GM19023 (cell line): ENCODE results near the gene CHTF18.
"Not testable (repeated sequence)": the region's sequence is repeated elsewhere in the genome, so short reads cannot be mapped to it uniquely, and the experiment has no call there.

Source experiments
- ATAC-seq: cut with Tn5 transposase; IDR thresholded peaks from one replicate; pipeline ENCODE4 v1.9.1; 2021; ENCODE audit warnings: mild to moderate bottlenecking, moderate library complexity; ENCODE audit not compliant: unreplicated experiment

The CHTF18 gene

GRCh38 chr16:802914-803753 is 14.7 kb downstream of the CHTF18 start:
- ATAC-seq = no peak

DNA sequence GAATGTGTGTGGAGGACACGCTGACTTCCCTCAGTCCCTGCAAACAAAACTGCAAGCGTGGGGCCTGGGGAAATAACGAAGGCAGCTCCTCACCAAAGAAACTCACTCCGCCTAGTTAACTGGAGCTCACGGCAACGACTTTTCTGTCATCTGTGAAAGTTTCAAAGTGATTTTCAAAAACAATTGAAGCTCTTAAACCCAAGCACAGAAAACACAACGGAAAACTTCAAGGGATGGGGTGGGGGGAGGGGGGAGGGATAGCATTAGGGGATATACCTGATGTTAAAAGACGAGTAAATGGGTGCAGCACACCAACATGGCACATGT is 15.3 kb downstream of the CHTF18 start:
- ATAC-seq = no peak

GRCh38 chr16:804193-805048 is 16.0 kb downstream of the CHTF18 start:
- ATAC-seq = no peak

GRCh38 chr16:805474-805873 is 17.1 kb downstream of the CHTF18 start:
- ATAC-seq = no peak

GRCh38 chr16:807347-808084 is 19.1 kb downstream of the CHTF18 start:
- peak; percentile 87 for ATAC-seq

DNA sequence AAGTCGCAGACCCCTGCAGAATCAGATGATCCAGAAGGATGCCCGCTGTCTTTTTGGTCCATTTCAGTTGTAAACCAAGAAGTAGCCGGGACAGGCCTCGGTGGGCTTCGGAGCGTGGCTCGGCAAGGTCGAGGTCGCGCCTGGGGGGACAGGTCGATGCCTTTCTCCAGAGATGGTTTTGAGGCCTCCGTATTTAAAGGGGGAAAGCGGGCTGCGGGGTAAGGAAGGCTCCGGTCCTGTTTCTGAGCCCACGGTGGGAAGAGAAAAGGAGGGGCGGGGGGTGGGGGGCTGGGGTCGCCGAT is 19.6 kb downstream of the CHTF18 start:
- no peak for ATAC-seq

GRCh38 chr16:813204-813915 is 24.9 kb downstream of the CHTF18 start:
- ATAC-seq = no peak

DNA sequence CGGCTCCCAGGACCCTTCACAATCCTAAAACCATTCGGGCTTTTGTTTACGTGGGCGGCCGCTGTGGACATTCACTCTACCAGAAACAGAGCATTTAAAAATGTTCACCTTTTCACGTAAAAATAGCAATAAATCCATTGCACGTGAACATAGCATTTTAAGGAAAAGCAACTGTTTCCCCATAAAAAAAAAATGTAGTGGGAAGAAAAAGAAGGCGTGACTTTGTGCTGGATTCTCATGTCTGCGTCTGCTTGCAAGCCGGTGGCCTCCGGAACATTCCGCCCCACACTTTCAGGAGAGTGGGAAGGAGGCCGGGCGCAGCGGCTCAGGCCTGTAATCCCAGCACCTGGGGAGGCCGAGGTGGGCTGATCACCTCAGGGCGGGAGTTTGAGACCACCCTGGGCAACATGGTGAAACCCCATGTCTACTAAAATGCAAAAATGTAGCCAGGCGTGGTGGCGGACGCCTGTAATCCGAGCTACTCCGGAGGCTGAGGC is 25.5 kb downstream of the CHTF18 start:
- ATAC-seq = no peak

- no peak for ATAC-seq
Measured at GRCh38 chr16:814974-815373, 26.6 kb downstream of the CHTF18 start.

GRCh38 chr16:815861-816260 is 27.4 kb downstream of the CHTF18 start:
- ATAC-seq = no peak

- ATAC-seq = no peak
Measured at GRCh38 chr16:817001-817906, 28.8 kb downstream of the CHTF18 start.

- no peak for ATAC-seq
Measured at GRCh38 chr16:818132-818531, 29.7 kb downstream of the CHTF18 start.

GRCh38 chr16:818592-818991 is 30.2 kb downstream of the CHTF18 start:
- no peak for ATAC-seq

DNA sequence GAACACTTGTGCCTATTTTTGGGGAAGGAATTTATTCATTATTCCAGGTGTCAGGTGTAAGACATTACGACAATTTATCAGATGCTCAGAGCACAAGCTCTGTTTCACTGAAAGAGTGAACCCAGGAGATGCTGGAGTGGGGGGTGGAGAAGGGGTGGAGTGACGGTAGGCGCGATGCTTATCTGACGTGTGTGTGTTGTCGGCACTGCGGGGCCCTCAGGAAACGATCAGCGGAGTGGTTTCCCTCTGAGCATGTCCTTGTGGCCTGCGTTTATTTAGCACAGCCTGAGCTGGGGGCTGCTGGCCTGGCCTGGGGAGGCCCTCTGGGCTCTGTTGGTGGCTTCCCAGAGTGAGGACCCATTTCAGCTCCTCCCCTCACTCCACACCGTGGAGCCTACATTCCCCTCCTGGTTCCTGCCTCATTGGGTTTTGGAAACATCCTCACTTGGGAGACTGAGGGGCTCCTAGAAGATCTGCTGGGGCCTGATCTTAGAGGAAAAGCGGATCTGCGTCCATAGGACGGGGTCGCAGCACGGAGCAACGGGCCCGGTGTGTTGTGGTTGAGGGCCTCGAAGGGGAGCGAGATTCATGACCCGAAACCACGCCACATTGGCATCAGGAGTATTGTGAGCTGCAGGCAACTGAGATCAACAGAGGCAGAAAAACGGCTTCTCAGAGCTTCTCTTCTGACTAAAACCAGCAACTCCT is 31.1 kb downstream of the CHTF18 start:
- ATAC-seq = no peak

DNA sequence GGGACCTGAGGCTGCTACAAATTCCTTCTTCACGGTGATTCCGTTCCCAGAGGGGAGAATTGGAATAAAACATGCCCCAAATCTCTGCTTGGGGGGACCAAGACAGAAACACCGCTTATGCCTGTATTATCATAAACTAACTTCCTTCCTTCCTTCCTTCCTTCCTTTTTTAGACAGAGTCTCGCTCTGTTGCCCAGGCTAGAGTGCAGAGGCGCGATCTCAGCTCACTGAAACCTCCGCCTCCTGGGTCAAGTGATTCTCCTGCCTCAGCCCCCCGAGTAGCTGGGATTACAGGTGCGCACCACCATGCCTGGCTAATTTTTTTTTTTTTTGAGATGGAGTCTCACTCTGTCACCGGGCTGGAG is 31.6 kb downstream of the CHTF18 start:
- not testable (repeated sequence) for ATAC-seq

DNA sequence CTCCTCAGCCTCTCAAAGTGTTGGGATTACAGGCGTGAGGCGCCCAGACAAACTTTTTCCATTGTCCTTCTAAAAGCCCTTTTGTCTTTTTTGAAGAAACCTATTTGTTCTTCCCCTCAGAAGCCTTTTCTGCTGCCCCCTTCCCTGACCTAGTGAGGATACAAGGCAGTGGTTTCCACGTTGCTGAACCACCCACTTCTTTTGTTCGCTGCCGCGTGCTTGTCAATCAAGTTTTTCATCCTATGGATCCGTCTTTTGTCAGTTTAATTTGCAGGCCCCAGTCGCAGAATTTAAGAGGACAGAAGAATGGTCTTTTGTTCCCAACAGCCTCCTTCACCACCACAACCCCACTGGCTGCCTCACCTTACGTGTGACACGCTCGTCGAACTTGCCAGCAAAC is 32.3 kb downstream of the CHTF18 start:
- ATAC-seq = no peak

DNA sequence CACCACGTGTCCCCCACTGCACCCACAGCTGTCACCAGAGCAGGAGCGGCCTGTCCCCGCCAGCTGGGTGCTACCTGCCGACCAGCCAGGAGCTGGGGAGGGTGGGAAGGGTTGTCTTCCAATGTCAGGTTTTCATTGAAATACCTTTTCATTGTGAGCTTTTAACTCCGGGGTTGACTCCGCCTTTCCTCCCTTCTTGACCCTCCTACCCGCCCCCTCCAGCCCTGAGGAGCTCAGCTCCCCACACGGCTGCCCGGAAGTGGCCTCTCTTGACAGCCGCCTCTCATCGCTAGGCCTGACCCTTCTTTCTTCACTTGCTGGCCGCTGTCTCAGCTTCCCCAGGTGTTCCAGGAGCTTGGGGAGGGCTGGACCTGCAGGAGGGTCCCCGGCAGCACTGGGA is 33.3 kb downstream of the CHTF18 start:
- no peak for ATAC-seq

GRCh38 chr16:822174-822908 is 33.9 kb downstream of the CHTF18 start:
- ATAC-seq = no peak

DNA sequence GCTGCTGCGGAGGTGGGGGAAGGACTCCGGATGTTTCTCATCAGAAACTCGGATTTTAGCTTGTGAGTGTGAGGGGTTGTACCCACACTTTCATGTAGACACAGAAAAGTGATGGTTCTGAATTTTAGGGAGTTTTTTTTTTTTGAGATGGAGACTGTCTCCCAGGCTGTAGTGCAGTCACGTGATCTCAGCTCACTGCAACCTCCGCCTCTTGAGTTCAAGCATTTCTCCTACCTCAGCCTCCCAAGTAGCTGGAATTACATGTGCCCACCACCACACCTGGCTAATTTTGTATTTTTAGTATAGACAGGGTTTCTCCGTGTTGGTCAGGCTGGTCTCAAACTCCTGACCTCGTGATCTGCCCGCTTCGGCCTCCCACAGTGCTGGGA is 34.5 kb downstream of the CHTF18 start:
- no peak for ATAC-seq
